Sigmoid colon (tissue), 4 donors: ENCODE measurements around the gene MYPOP.

Source experiments
- POLR2AphosphoS5 ChIP-seq, 4 donors: sonication (generic); formaldehyde crosslinking; IDR thresholded peaks; one replicate each; pipeline ENCODE4 v1.6.1; 2017; ENCODE audit warnings: antibody characterized with exemption in 4 of 4
- TF ChIP-seq, protein P1 (sequence below), 4 experiments: fragments of 450-650 bp in 3 of 4; fragments of 200-600 bp in 1 of 4; IDR thresholded peaks; one replicate each; pipeline ENCODE4 v1.5.1; 2016 to 2019; ENCODE audit warnings: antibody characterized with exemption in 4 of 4, mild to moderate bottlenecking in 3 of 4, moderate library complexity in 2 of 4

DNA sequence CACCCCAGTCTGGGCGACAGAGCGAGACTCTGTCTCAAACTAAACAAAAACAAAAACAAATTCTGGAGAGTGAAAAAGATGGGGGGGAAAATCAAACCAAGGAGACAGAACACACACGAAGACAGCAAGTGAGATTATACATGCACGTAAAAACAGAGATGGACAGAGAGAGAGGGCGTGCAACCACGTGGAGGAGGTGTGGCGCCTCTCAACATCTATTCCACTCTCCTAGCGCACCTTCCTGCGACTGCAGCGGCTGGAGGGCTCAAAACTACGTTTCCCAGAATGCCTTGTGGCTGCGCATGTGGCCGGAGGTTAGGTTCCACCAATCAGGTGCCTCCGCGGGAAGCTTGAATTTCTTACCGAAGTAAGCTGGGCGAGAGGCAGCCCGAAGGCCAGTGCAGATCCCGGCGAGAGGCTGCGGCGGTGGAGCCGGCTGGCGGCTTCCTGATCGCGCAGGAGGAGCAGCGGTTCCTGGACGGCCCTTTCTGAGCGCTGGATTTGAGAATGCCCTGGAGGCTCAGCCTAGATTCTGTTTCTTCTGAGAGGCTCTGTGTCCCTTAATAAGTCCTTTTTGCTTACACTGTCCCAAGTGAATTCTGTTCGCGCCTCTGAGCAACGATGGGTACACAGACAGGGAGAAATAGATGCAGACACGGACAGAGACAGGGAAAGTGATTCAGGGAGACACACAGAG lies 25.3 kb upstream of the MYPOP start:
- TF ChIP-seq POLR2AphosphoS5 (IDR thresholded peaks at IDR 0.05): peak in 3 of 4 donors; percentile 26 to 49 (median 37)
- TF ChIP-seq, protein P1, sequence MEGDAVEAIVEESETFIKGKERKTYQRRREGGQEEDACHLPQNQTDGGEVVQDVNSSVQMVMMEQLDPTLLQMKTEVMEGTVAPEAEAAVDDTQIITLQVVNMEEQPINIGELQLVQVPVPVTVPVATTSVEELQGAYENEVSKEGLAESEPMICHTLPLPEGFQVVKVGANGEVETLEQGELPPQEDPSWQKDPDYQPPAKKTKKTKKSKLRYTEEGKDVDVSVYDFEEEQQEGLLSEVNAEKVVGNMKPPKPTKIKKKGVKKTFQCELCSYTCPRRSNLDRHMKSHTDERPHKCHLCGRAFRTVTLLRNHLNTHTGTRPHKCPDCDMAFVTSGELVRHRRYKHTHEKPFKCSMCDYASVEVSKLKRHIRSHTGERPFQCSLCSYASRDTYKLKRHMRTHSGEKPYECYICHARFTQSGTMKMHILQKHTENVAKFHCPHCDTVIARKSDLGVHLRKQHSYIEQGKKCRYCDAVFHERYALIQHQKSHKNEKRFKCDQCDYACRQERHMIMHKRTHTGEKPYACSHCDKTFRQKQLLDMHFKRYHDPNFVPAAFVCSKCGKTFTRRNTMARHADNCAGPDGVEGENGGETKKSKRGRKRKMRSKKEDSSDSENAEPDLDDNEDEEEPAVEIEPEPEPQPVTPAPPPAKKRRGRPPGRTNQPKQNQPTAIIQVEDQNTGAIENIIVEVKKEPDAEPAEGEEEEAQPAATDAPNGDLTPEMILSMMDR (IDR thresholded peaks at IDR 0.05): no peak
